SH-SY5Y (cell line): ENCODE data around the gene LRRC4C.

Source experiments
- GATA2 ChIP-seq: IDR thresholded peaks from 2 replicates; pipeline ENCODE4 v1.6.1; 2011; ENCODE audit warnings: mild to moderate bottlenecking, low read depth, low read length
- GATA3 ChIP-seq: IDR thresholded peaks from 2 replicates; pipeline ENCODE4 v1.6.1; 2011; ENCODE audit warnings: low read depth, mild to moderate bottlenecking, low read length, moderate library complexity

DNA sequence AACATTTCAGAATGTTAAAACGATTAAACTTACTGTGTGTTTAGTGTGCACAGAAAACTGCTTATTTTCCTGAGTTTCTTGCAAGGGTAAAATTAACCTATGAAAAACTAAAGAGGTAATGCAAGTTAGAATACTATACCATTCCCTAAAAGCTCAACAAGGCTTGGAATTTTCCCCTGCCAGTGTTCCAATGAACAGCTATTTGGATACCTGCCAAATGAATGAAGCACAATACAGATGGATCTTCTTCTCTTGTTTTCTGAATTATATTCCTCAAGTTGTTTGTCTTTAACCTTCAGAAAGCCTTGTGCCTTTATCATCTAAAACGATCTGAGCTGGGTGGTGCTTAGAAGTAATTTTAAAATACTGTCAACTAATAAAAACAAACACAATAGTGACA is 204.5 kb downstream of the LRRC4C start:
- TF ChIP-seq GATA2 (no peak), GATA3 (no peak)
